Measurements from ENCODE around the gene MAP3K2.

Gene MAP3K2

DNA sequence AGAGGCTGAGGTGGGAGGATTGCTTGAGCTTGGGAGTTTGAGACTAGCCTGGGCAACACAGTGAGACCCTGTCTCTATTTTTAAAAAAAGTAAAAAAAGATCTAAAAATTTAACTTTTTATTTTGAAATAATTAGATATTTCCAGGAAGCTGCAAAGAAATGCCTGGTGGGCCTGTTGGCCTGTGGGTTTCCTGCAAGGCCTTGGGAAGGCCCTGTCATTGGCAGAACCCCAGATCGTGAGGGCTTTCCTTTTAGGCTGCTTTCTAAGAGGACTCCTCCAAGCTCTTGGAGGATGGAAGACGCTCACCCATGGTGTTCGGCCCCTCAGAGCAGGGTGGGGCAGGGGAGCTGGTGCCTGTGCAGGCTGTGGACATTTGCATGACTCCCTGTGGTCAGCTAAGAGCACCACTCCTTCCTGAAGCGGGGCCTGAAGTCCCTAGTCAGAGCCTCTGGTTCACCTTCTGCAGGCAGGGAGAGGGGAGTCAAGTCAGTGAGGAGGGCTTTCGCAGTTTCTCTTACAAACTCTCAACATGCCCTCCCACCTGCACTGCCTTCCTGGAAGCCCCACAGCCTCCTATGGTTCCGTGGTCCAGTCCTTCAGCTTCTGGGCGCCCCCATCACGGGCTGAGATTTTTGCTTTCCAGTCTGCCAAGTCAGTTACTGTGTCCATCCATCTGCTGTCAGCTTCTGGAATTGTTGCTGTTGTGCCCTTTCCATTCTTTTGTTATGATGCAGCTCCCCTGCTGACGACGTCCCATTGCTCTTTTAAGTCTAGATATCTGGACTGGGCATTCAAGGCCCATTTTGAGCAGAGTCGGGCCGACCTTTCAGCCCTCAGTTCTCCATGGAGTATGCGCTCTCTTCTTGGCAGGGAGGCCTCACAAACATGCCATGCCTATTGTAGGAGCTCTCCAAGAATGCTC, 37.1 kb upstream of the MAP3K2 start:
- TF ChIP-seq, protein P1, sequence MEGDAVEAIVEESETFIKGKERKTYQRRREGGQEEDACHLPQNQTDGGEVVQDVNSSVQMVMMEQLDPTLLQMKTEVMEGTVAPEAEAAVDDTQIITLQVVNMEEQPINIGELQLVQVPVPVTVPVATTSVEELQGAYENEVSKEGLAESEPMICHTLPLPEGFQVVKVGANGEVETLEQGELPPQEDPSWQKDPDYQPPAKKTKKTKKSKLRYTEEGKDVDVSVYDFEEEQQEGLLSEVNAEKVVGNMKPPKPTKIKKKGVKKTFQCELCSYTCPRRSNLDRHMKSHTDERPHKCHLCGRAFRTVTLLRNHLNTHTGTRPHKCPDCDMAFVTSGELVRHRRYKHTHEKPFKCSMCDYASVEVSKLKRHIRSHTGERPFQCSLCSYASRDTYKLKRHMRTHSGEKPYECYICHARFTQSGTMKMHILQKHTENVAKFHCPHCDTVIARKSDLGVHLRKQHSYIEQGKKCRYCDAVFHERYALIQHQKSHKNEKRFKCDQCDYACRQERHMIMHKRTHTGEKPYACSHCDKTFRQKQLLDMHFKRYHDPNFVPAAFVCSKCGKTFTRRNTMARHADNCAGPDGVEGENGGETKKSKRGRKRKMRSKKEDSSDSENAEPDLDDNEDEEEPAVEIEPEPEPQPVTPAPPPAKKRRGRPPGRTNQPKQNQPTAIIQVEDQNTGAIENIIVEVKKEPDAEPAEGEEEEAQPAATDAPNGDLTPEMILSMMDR (IDR thresholded peaks at IDR 0.05; ENCODE audit: low read depth, low read length, missing control alignments) = no peak
- in situ Hi-C loops (cut with HindIII; ENCODE audit: low sequenced_read_pairs) = no loop called here

DNA sequence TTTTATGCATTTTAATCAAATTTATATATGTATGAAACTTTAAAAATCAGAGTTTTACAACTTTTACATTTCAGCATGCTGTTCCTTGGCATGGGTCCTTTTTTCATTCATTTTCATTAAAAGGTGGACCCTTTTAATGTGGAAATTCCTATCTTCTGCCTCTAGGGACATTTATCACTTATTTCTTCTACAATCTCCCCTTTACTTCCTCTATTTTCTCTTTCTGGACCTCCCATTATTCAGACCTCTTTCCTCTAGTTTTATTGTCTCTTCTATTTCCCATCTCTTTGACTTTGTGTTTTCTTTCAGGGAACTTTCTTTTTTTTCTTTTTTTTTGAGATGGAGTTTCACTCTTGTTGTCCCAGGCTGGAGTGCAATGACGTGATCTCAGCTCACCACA, 36.1 kb upstream of the MAP3K2 start:
- TF ChIP-seq, protein P1 (IDR thresholded peaks at IDR 0.05; ENCODE audit: low read depth, low read length, missing control alignments) = no peak
- no peak for DNase-seq (ENCODE audit: low read depth)
- peak overlapping the region; percentile 39 for H3K4me3 ChIP-seq (ENCODE audit: low read depth, low read length)
- in situ Hi-C loops (cut with HindIII; ENCODE audit: low sequenced_read_pairs) = no loop called here

More for the DNA sequence above, 37.1 kb upstream of the MAP3K2 start:
- no peak for DNase-seq (ENCODE audit: low read depth)
- H3K4me3 ChIP-seq (ENCODE audit: low read depth, low read length) = no peak overlapping the region

DNA sequence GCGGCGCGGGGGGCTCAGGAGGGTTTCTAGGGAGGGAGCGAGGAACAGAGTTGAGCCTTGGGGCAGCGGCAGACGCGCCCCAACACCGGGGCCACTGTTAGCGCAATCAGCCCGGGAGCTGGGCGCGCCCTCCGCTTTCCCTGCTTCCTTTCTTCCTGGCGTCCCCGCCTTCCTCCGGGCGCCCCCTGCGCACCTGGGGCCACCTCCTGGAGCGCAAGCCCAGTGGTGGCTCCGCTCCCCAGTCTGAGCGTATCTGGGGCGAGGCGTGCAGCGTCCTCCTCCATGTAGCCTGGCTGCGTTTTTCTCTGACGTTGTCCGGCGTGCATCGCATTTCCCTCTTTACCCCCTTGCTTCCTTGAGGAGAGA, 35.7 kb upstream of the MAP3K2 start:
- in situ Hi-C loops (cut with HindIII; ENCODE audit: low sequenced_read_pairs) = no loop called here
- DNase-seq (ENCODE audit: low read depth) = no peak
- TF ChIP-seq, protein P1 (IDR thresholded peaks at IDR 0.05; ENCODE audit: low read depth, low read length, missing control alignments) = no peak
- peak overlapping the region; percentile 39 for H3K4me3 ChIP-seq (ENCODE audit: low read depth, low read length)

DNA sequence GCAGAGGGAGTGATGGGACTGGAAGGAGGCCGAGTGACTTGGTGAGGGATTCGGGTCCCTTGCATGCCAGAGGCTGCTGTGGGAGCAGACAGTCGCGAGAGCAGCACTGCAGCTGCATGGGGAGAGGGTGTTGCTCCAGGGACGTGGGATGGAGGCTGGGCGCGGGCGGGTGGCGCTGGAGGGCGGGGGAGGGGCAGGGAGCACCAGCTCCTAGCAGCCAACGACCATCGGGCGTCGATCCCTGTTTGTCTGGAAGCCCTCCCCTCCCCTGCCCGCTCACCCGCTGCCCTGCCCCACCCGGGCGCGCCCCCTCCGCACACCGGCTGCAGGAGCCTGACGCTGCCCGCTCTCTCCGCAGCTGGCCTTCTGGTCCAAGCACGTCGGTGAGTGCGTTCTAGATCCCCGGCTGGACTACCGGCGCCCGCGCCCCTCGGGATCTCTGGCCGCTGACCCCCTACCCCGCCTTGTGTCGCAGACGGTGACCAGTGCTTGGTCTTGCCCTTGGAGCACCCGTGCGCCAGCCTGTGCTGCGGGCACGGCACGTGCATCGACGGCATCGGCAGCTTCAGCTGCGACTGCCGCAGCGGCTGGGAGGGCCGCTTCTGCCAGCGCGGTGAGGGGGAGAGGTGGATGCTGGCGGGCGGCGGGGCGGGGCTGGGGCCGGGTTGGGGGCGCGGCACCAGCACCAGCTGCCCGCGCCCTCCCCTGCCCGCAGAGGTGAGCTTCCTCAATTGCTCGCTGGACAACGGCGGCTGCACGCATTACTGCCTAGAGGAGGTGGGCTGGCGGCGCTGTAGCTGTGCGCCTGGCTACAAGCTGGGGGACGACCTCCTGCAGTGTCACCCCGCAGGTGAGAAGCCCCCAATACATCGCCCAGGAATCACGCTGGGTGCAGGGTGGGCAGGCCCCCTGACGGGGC, 35.0 kb upstream of the MAP3K2 start:
- peak overlapping the region; percentile 39 for H3K4me3 ChIP-seq (ENCODE audit: low read depth, low read length)
- no peak for DNase-seq (ENCODE audit: low read depth)
- TF ChIP-seq, protein P1 (IDR thresholded peaks at IDR 0.05; ENCODE audit: low read depth, low read length, missing control alignments) = no peak
- in situ Hi-C loops (cut with HindIII; ENCODE audit: low sequenced_read_pairs) = no loop called here

DNA sequence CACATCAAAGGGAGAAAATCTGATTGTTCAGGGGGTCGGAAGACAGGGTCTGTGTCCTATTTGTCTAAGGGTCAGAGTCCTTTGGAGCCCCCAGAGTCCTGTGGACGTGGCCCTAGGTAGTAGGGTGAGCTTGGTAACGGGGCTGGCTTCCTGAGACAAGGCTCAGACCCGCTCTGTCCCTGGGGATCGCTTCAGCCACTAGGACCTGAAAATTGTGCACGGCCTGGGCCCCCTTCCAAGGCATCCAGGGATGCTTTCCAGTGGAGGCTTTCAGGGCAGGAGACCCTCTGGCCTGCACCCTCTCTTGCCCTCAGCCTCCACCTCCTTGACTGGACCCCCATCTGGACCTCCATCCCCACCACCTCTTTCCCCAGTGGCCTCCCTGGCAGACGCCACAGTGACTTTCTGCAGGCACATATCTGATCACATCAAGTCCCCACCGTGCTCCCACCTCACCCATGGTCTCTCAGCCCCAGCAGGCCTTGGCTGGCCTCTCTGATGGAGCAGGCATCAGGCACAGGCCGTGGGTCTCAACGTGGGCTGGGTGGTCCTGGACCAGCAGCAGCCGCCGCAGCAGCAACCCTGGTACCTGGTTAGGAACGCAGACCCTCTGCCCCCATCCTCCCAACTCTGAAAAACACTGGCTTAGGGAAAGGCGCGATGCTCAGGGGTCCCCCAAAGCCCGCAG, 34.2 kb upstream of the MAP3K2 start:
- DNase-seq (ENCODE audit: low read depth) = no peak
- H3K4me3 ChIP-seq (ENCODE audit: low read depth, low read length) = no peak overlapping the region
- in situ Hi-C loops (cut with HindIII; ENCODE audit: low sequenced_read_pairs) = no loop called here
- TF ChIP-seq, protein P1 (IDR thresholded peaks at IDR 0.05; ENCODE audit: low read depth, low read length, missing control alignments) = no peak

All from astrocyte of the cerebellum (primary cell).